Adrenal gland (tissue), 12 donors: ENCODE data around the gene EBF3. TPM values are rescaled to one million over a fixed set of nuclear protein-coding genes. Genes with fewer than 3 reads are reported as not detected.

ENCODE experiments used
- DNase-seq, 7 donors: peaks; one replicate each; pipeline ENCODE4 v3.0.0-alpha.2; 2019 to 2020
- H3K27ac ChIP-seq, 5 donors: fragments of 200-600 bp; sonication (generic) in 4 of 5; 1 replicate in 3 of 5; 2 replicates in 2 of 5; pipeline versions ENCODE4 v1.5.1 to v1.8.0; 2016 to 2020; ENCODE audit warnings: mild to moderate bottlenecking in 1 of 5
- H3K27me3 ChIP-seq: fragments of 200-600 bp; 2 replicates; pipeline ENCODE4 v1.8.0; 2021
- H3K36me3 ChIP-seq, 2 donors: fragments of 200-600 bp; replicated peaks in 1 of 2; 1 replicate in 1 of 2; 2 replicates in 1 of 2; pipeline versions ENCODE4 v1.5.1 to v1.8.0; 2018 to 2022
- H3K4me1 ChIP-seq, 2 donors: fragments of 200-600 bp; replicated peaks in 1 of 2; 1 replicate in 1 of 2; 2 replicates in 1 of 2; pipeline versions ENCODE4 v1.5.1 to v1.8.0; 2018 to 2021
- H3K4me3 ChIP-seq, 4 donors: fragments of 200-600 bp; sonication (generic) in 3 of 4; one replicate each; pipeline ENCODE4 v1.5.1; 2016 to 2018
- H3K9me3 ChIP-seq, 3 donors: fragments of 200-600 bp; sonication (generic) in 1 of 3; replicated peaks in 1 of 3; 1 replicate in 2 of 3; 2 replicates in 1 of 3; pipeline versions ENCODE4 v1.5.1 to v1.8.0; 2016 to 2021
- CTCF ChIP-seq, 6 experiments: fragments of 450-650 bp in 4 of 6; fragments of 200-600 bp in 2 of 6; sonication (generic) in 1 of 6; IDR thresholded peaks; 1 replicate in 5 of 6; 2 replicates in 1 of 6; pipeline versions ENCODE4 v1.5.1 to v1.8.0; 2016 to 2021; ENCODE audit warnings: antibody characterized with exemption in 6 of 6, mild to moderate bottlenecking in 2 of 6, moderate library complexity in 1 of 6
- POLR2A ChIP-seq, 2 donors: fragments of 450-650 bp; IDR thresholded peaks; one replicate each; pipeline ENCODE4 v1.6.1; 2017; ENCODE audit warnings: antibody characterized with exemption in 2 of 2, mild to moderate bottlenecking in 2 of 2, moderate library complexity in 1 of 2
- WGBS, 4 donors: extraction: QIAGEN DNeasy Blood & Tissue Kit in 2 of 4; methylation state at CpG; one replicate each; pipeline versions ENCODE4 v1.1.5 to v1.1.7; 2013 to 2017; 5-methylcytosine and 5-hydroxymethylcytosine counted together
- intact Hi-C, 2 donors: fragments of 100-400 bp; cut with DNase I; formaldehyde crosslinking; loops; one replicate each; pipeline versions ENCODE4 v1.14.1 to v1.15.0; 2022 to 2023
- polyA plus RNA-seq, 3 donors: library from polyadenylated mRNA; stranded (reverse); fragments of 200-250 nt in 2 of 3; fragments of 350-450 nt in 1 of 3; fragmentation: Illumina TruSeq in 1 of 3; extraction: RNeasy Lipid Tissue Mini Kit (QIAGEN cat#74804) in 1 of 3; gene quantifications; one replicate each; pipeline ENCODE4 v1.2.3, GENCODE V29; 2013 to 2014
- total RNA-seq, 9 donors: library from RNA; depleted of rRNA in 4 of 9; stranded (reverse); fragments of >200 nt in 4 of 9; fragments of 120-200 nt in 1 of 9; fragmentation: NEBNext Ultra II Directional in 1 of 9; extraction: Animal tissue kit (Norgen Biotek cat#: 25700) in 1 of 9; gene quantifications; one replicate each; pipeline versions ENCODE4 v1.1.0 to v1.2.4, GENCODE V29; 2013 to 2023
- donor health status: healthy with polysubstance abuse.
- donor health status: Bipolar disorder and iron deficiency.
- donor health status: DM: yes; HTN: yes; CAD: no.
- donor health status: DM: no; HTN: no; CAD: no.
- donor health status: DM: no; HTN: no; CAD: no.
- donor health status: DM: yes; HTN: yes; CAD: no.

EBF3 gene
- total and polyA plus RNA-seq, 12 donors = 0.12 to 2.2 (median 0.53) TPM; not detected in 1

- H3K27me3 ChIP-seq = no peaks in the 10 kb centered on the region
- 52 to 65% (median 61%) methylated on average over 15 of the region's 15 CpGs for WGBS, 4 donors
- no peak for TF ChIP-seq POLR2A (IDR thresholded peaks at IDR 0.05)
These were observed 50.9 kb downstream of the EBF3 start for GRCh38 chr10:129912986-129913695.

DNA sequence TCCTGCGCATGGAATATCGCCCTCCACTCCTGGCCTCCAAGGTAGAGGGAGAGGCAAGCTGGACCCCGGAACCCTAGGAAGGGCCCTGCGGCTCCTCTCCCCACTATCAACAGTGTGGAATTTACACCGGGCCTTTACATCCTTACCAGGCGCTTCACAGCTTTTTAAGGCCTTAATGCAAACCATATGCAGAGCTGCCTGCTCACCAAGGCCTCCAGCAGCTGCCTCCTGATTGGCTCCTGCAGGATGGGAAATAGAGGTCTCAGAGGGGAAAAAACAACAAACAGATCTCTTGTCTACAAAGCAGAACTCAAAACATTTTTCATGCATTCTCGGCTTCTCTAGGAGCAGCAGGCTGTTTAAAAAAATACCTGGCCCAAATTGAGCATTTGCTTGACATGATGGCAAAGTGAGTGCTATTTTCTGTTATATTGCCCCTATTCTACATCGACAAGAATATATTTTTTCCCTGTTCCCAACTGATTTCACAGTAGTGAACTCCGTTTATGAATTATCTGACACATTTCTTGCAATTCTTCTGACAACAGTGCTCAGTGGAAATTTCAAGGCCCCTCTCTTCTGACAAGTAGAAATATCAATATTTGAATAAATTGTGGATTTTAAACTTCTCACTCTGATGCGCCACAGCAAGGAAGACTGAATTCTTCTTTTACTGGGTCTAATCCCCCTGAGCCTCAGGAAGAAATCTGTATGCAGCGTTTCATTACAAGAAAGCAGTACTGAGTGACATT is 51.7 kb downstream of the EBF3 start:
- no peak for DNase-seq
- TF ChIP-seq POLR2A (IDR thresholded peaks at IDR 0.05) (no peak), CTCF (IDR thresholded peaks at IDR 0.05) (no peak)
- Histone ChIP-seq H3K4me1 (no peaks in the 10 kb centered on the region), H3K27ac (no peak overlapping the region), H3K36me3 (no peaks in the 10 kb centered on the region), H3K27me3 (no peaks in the 10 kb centered on the region), H3K9me3 (no peaks in the 10 kb centered on the region), H3K4me3 (no peak overlapping the region)
- intact Hi-C loops = no loop called here
- 76 to 83% (median 79%) methylated on average over 11 of the region's 11 CpGs for WGBS, 4 donors

More at GRCh38 chr10:129912986-129913695, 50.9 kb downstream of the EBF3 start:
- no peaks in the 10 kb centered on the region for H3K4me1 ChIP-seq
- no peak for DNase-seq
- intact Hi-C loops = no loop called here
- no peaks in the 10 kb centered on the region for H3K9me3 ChIP-seq
- no peak overlapping the region for H3K27ac ChIP-seq
- no peaks in the 10 kb centered on the region for H3K36me3 ChIP-seq
- H3K4me3 ChIP-seq = no peak overlapping the region

- TF ChIP-seq POLR2A (IDR thresholded peaks at IDR 0.05) (no peak), CTCF (IDR thresholded peaks at IDR 0.05) (no peak)
- Histone ChIP-seq H3K27me3 (no peaks in the 10 kb centered on the region), H3K36me3 (no peaks in the 10 kb centered on the region), H3K9me3 (no peaks in the 10 kb centered on the region), H3K4me3 (no peak overlapping the region), H3K27ac (no peak overlapping the region), H3K4me1 (no peaks in the 10 kb centered on the region)
- intact Hi-C loops = no loop called here
- WGBS, 4 donors = 79 to 90% (median 81%) methylated on average over 18 to 22 of the region's 22 CpGs
- no peak for DNase-seq
These were observed 52.5 kb downstream of the EBF3 start for GRCh38 chr10:129911451-129912165.

GRCh38 chr10:129910861-129911260 is 53.2 kb downstream of the EBF3 start:
- H3K27me3 ChIP-seq = no peaks in the 10 kb centered on the region
- no peaks in the 10 kb centered on the region for H3K36me3 ChIP-seq
- intact Hi-C loops = no loop called here
- H3K27ac ChIP-seq = no peak overlapping the region
- TF ChIP-seq CTCF (IDR thresholded peaks at IDR 0.05) = no peak
- WGBS, 4 donors = 83 to 94% (median 88%) methylated on average over 8 to 10 of the region's 10 CpGs
- H3K4me3 ChIP-seq = no peak overlapping the region
- H3K9me3 ChIP-seq = no peaks in the 10 kb centered on the region
- no peaks in the 10 kb centered on the region for H3K4me1 ChIP-seq
- no peak for DNase-seq
